Heart right ventricle (tissue), 16 donors: ENCODE data around the gene USP54. TPM values are rescaled to one million over a fixed set of nuclear protein-coding genes. Genes with fewer than 3 reads are reported as not detected.

Experiments
- ATAC-seq, 8 donors: fragments of 200-7000 bp; cut with Tn5 transposase; one replicate each; pipeline ENCODE4 v1.9.1; 2020; ENCODE audit warnings: mild to moderate bottlenecking in 8 of 8, moderate library complexity in 8 of 8, moderate number of reproducible peaks in 1 of 8
- DNase-seq, 2 donors: peaks; one replicate each; pipeline ENCODE4 v3.0.0-alpha.2; 2020
- H3K27ac ChIP-seq, 10 donors: fragments of 200-600 bp; sonication (generic) in 2 of 10; one replicate each; pipeline versions ENCODE4 v1.5.0 to v1.8.0; 2020 to 2022; ENCODE audit warnings: mild to moderate bottlenecking in 3 of 10
- H3K27me3 ChIP-seq, 7 donors: fragments of 200-600 bp; one replicate each; pipeline ENCODE4 v1.8.0; 2021 to 2022; ENCODE audit warnings: mild to moderate bottlenecking in 2 of 7
- H3K36me3 ChIP-seq, 9 donors: fragments of 200-600 bp; sonication (generic) in 1 of 9; one replicate each; pipeline versions ENCODE4 v1.5.0 to v1.8.0; 2020 to 2022; ENCODE audit warnings: mild to moderate bottlenecking in 2 of 9
- H3K4me1 ChIP-seq, 9 donors: fragments of 200-600 bp; sonication (generic) in 1 of 9; one replicate each; pipeline versions ENCODE4 v1.5.0 to v1.8.0; 2020 to 2022; ENCODE audit warnings: mild to moderate bottlenecking in 4 of 9
- H3K4me3 ChIP-seq, 10 donors: fragments of 200-600 bp; sonication (generic) in 2 of 10; one replicate each; pipeline versions ENCODE4 v1.5.0 to v1.8.0; 2020 to 2022; ENCODE audit warnings: mild to moderate bottlenecking in 7 of 10, moderate library complexity in 2 of 10
- H3K9me3 ChIP-seq, 11 donors: fragments of 200-600 bp in 10 of 11; sonication (generic) in 2 of 11; one replicate each; pipeline versions ENCODE4 v1.5.0 to v1.8.0; 2013 to 2022; ENCODE audit warnings: mild to moderate bottlenecking in 2 of 11, control low read depth in 1 of 11, moderate library complexity in 1 of 11
- CTCF ChIP-seq, 9 donors: fragments of 200-600 bp; sonication (generic) in 2 of 9; IDR thresholded peaks; one replicate each; pipeline versions ENCODE4 v1.5.0 to v1.8.0; 2021 to 2022; ENCODE audit warnings: antibody characterized with exemption in 9 of 9, mild to moderate bottlenecking in 5 of 9, moderate library complexity in 1 of 9
- WGBS, 2 donors: extraction: QIAGEN DNeasy Blood & Tissue Kit; methylation state at CpG; one replicate each; pipeline ENCODE4 v1.1.7; 2013; ENCODE audit warnings: inconsistent platforms in 1 of 2; 5-methylcytosine and 5-hydroxymethylcytosine counted together
- intact Hi-C, 10 donors: fragments of 100-400 bp; cut with DNase I; formaldehyde crosslinking; loops; one replicate each; pipeline versions ENCODE4 v1.11.1 to v1.14.2; 2022
- polyA plus RNA-seq, 2 donors: library from polyadenylated mRNA; stranded (reverse); fragments of 200-250 nt; gene quantifications; one replicate each; pipeline ENCODE4 v1.2.3, GENCODE V29; 2013
- total RNA-seq, 10 donors: library from RNA; stranded (reverse); fragmentation: NEBNext Ultra II Directional in 3 of 10; extraction: Animal tissue kit (Norgen Biotek cat#: 25700) in 3 of 10; gene quantifications; one replicate each; pipeline versions ENCODE4 v1.2.1 to v1.2.4, GENCODE V29; 2021 to 2023
- donor health status: Arrhythmogenic right ventricular cardiomyopathy.
- donor health status: ischemic (EF 13 %, LVEDD 7.1; RV severe dilation, severe dysfunction).
- donor health status: healthy with polysubstance abuse.
- donor health status: DM: no; HTN: yes; CAD: no.
- donor health status: DM: no; HTN: no; CAD: no.
- donor health status: ischemic (EF 25% LVEDD 6.9; RV normal size, moderate dysfunction).
- donor health status: ischemic (EF 25% LVEDD 5.7; RV mildly dilated, moderate dysfunction).
- donor health status: healthy.
- donor health status: DM: yes; HTN: yes; CAD: no.
- donor health status: Ischemic cardiomyopathy.
- donor health status: ischemic (EF 35%, LVEDD 5.7; RV mildly dilated, moderate dysfunction).
- donor health status: nonischemic (EF 11% LVEDD 7.7; RV severe dilation, severe dysfunction).
- donor health status: DM: yes; HTN: yes; CAD: no.
- donor health status: PGD.
- donor health status: ischemic (EF 29% LVEDD 5.4; RV normal size, mild dysfunction).
- donor health status: nonischemic (EF 23%, LVEDD 6.1; RV moderate dilation, normal function).

Gene USP54
- total and polyA plus RNA-seq, 12 donors, result 7.9 to 34.5 (median 18.1) TPM

- 83 to 86% methylated on average over 5 of the region's 5 CpGs for WGBS, 2 donors
- no peak for ATAC-seq
- DNase-seq, result no peak
- Histone ChIP-seq H3K4me1 (peaks cover 0 to 39% (median 28%) of the 10 kb centered on the region in 9 donors), H3K4me3 (no peak overlapping the region), H3K27ac (no peak overlapping the region), H3K27me3 (no peaks in the 10 kb centered on the region), H3K9me3 (no peaks in the 10 kb centered on the region), H3K36me3 (no peaks in the 10 kb centered on the region)
- intact Hi-C loops, result loop anchor here in 2 of 10 donors (5.0 kb wide), 1 partner anchor 33 kb away; no protein-coding TSS in a partner anchor
- TF ChIP-seq CTCF (IDR thresholded peaks at IDR 0.05), result no peak
These were observed 2.7 kb upstream of the USP54 start for GRCh38 chr10:73593812-73594211.

- no peak overlapping the region for H3K4me3 ChIP-seq
- intact Hi-C loops, result loop anchor here in 2 of 10 donors (5.0 kb wide), 1 partner anchor 34 kb away; no protein-coding TSS in a partner anchor
- ATAC-seq (no peak), DNase-seq (no peak)
- H3K9me3 ChIP-seq, result no peaks in the 10 kb centered on the region
- H3K27ac ChIP-seq, result no peak overlapping the region
- H3K36me3 ChIP-seq, result no peaks in the 10 kb centered on the region
- H3K4me1 ChIP-seq, result peaks cover 0 to 39% (median 28%) of the 10 kb centered on the region in 9 donors
- no peaks in the 10 kb centered on the region for H3K27me3 ChIP-seq
- WGBS, 2 donors, result 96 to 97% methylated on average over 4 of the region's 4 CpGs
- no peak for TF ChIP-seq CTCF (IDR thresholded peaks at IDR 0.05)
These were observed 2.0 kb upstream of the USP54 start for GRCh38 chr10:73593110-73593509.

- Histone ChIP-seq H3K4me3 (peak overlapping the region in 6 of 10 donors; percentile 11 to 31 (median 18)), H3K4me1 (peaks cover 0 to 41% (median 33%) of the 10 kb centered on the region in 9 donors), H3K36me3 (no peaks in the 10 kb centered on the region), H3K9me3 (no peaks in the 10 kb centered on the region), H3K27me3 (no peaks in the 10 kb centered on the region), H3K27ac (peak overlapping the region; percentile 3 to 78 (median 74))
- intact Hi-C loops, result loop anchor here in 2 of 10 donors (5.0 kb wide), 1 partner anchor 35 kb away; no protein-coding TSS in a partner anchor
- ATAC-seq (peak; percentile 75 to 91 (median 83)), DNase-seq (peak in 1 of 2 donors; percentile 67)
- 35 to 37% methylated on average over 3 of the region's 3 CpGs for WGBS, 2 donors
- no peak for TF ChIP-seq CTCF (IDR thresholded peaks at IDR 0.05)
These were observed 975 bp upstream of the USP54 start for GRCh38 chr10:73591935-73592699.

GRCh38 chr10:73589563-73590126 lies 1.5 kb downstream of the USP54 start:
- H3K27ac ChIP-seq, result peak overlapping the region in 7 of 10 donors; percentile 20 to 77 (median 46)
- H3K36me3 ChIP-seq, result no peaks in the 10 kb centered on the region
- peaks cover 0 to 64% (median 50%) of the 10 kb centered on the region in 9 donors for H3K4me1 ChIP-seq
- intact Hi-C loops, result loop anchor here in 2 of 10 donors (5.0 kb wide), 1 partner anchor 38 kb away; no protein-coding TSS in a partner anchor
- ATAC-seq (peak in 2 of 8 donors; percentile 30 to 35), DNase-seq (no peak)
- 75 to 90% methylated on average over 3 of the region's 3 CpGs for WGBS, 2 donors
- TF ChIP-seq CTCF (IDR thresholded peaks at IDR 0.05), result no peak
- H3K27me3 ChIP-seq, result no peaks in the 10 kb centered on the region
- H3K9me3 ChIP-seq, result peaks cover 0 to 4% (median 0%) of the 10 kb centered on the region in 11 donors
- H3K4me3 ChIP-seq, result no peak overlapping the region
